SU-DHL-6 (cell line): ENCODE results near the gene ICE1.

Experiments used
- H2AFZ ChIP-seq: fragments of 200-600 bp; sonication (generic); 2 replicates; pipeline ENCODE4 v1.6.1; 2014; ENCODE audit warnings: low read depth, mild to moderate bottlenecking, moderate library complexity, mixed read lengths, antibody characterized with exemption, low read length; ENCODE audit not compliant: severe bottlenecking
- H3F3A ChIP-seq: fragments of 200-600 bp; shearing (Covaris generic); 2 replicates; pipeline ENCODE4 v1.6.0; 2016; ENCODE audit warnings: antibody characterized with exemption, mild to moderate bottlenecking; ENCODE audit not compliant: insufficient read depth
- H3K27ac ChIP-seq: fragments of 200-600 bp; sonication (generic); 2 replicates; pipeline ENCODE4 v1.5.1; 2016; ENCODE audit warnings: low read depth, mild to moderate bottlenecking, low read length, moderate library complexity, mixed read lengths
- H3K27me3 ChIP-seq: fragments of 200-600 bp; sonication (generic), shearing (Covaris generic); 2 replicates; pipeline ENCODE4 v1.6.0; 2014; ENCODE audit warnings: mild to moderate bottlenecking, low read length
- H3K36me3 ChIP-seq: fragments of 200-600 bp; sonication (generic); 2 replicates; pipeline ENCODE4 v1.6.1; 2014; ENCODE audit warnings: mild to moderate bottlenecking, low read length, mixed read lengths
- H3K4me2 ChIP-seq: fragments of 300-600, 200-600 bp; shearing (Covaris generic), sonication (generic); 2 replicates; pipeline ENCODE4 v1.6.0; 2014; ENCODE audit warnings: low read length, low read depth, mild to moderate bottlenecking; ENCODE audit not compliant: poor library complexity, severe bottlenecking
- H3K4me3 ChIP-seq: fragments of 200-600 bp; sonication (generic); 2 replicates; pipeline ENCODE4 v1.5.1; 2014; ENCODE audit warnings: antibody characterized with exemption, low read length, mild to moderate bottlenecking, mixed read lengths; ENCODE audit not compliant: insufficient read depth, poor library complexity, severe bottlenecking
- H3K79me2 ChIP-seq: fragments of 200-600 bp; sonication (generic); 2 replicates; pipeline ENCODE4 v1.6.1; 2014; ENCODE audit warnings: mild to moderate bottlenecking, low read length, moderate library complexity; ENCODE audit not compliant: insufficient read depth
- H3K9ac ChIP-seq: fragments of 200-600 bp; sonication (generic); 2 replicates; pipeline ENCODE4 v1.7.0; 2014; ENCODE audit warnings: mild to moderate bottlenecking, low read length
- H3K9me2 ChIP-seq: fragments of 200-600 bp; sonication (generic); replicated peaks from 2 replicates; pipeline ENCODE4 v1.6.1; 2014; ENCODE audit warnings: low read length; ENCODE audit not compliant: insufficient read depth
- H3K9me3 ChIP-seq: fragments of 200-600 bp; sonication (generic); 2 replicates; pipeline ENCODE4 v1.6.1; 2014; ENCODE audit warnings: low read length, mixed read lengths; ENCODE audit not compliant: insufficient read depth
- H4K20me1 ChIP-seq: fragments of 200-600 bp; sonication (generic); 2 replicates; pipeline ENCODE4 v1.6.1; 2014; ENCODE audit warnings: low read depth, mild to moderate bottlenecking, antibody characterized with exemption, low read length, moderate library complexity, mixed read lengths
- EZH2phosphoT487 ChIP-seq: fragments of 200-600 bp; sonication (generic), shearing (Covaris generic); conservative IDR thresholded peaks from 2 replicates; pipeline ENCODE4 v1.6.1; 2018; ENCODE audit warnings: mild to moderate bottlenecking, antibody characterized with exemption, low read length, moderate library complexity, mixed read lengths
- TF ChIP-seq, protein P1 (sequence below): fragments of 200-600 bp; sonication (generic); IDR thresholded peaks from one replicate; pipeline ENCODE4 v1.5.1; 2017; ENCODE audit warnings: antibody characterized with exemption, mild to moderate bottlenecking, low read length, moderate library complexity; ENCODE audit not compliant: insufficient read depth, poor library complexity, severe bottlenecking

The ICE1 gene

DNA sequence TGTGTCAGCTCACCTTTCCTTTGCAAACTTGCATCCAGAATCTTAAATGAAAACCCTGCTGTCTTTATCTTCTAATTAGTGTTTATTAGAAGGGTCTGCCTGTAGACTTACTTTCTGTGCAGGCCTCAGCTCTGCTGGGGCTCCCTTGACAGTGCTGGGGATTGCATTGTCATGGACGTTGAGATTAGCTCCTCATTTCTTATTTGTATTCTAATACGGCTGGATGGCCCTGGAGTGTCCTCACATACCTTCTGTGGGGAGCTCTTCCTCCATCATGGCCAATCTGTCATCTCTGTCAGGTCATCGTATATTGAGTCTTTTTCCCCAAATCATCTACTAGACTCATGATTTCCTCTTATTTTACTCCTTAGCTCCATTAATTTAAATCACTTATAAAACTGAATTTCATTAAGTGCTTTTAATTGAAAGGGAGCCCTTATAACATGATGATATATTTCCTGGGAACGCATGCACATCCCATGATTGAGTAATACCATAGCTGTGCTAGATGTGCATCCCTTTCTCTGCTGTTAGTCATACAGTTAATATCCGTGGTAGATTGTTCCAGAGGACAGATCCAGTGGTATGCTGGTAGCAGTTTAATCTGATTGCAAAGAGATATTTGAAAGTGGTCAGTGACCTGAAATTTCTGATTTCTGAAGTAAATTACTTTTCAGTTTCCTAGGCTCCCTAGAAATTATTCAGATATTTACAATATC is 61.6 kb downstream of the ICE1 start:
- Histone ChIP-seq H3K36me3 (no peaks in the 10 kb centered on the region), H3K4me3 (no peak overlapping the region), H3K27ac (no peak overlapping the region)

DNA sequence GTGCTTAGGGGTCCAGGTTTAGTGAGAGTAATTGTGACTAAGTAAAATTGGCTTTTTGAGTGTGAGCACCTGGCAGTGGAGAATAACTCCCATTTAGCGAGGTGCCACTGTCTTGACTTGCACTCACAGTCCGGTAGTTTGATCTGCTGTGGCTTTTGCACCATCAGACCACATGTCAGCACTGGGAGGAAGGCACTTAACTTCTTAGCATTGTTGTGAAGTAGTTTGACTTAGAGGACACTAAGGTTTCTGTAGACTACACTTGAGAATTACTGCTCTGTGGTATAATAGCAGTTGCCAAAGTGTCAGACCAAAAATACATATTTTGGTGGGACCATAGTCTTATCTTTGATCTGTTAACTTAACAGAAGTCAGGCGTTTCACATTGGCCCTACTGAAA is 63.6 kb downstream of the ICE1 start:
- Histone ChIP-seq H3K4me2 (no peak overlapping the region), H3K27ac (no peak overlapping the region), H2AFZ (no peak overlapping the region), H3K79me2 (no peaks in the 10 kb centered on the region), H3K9ac (no peak overlapping the region), H3K4me3 (no peak overlapping the region), H3K27me3 (no peaks in the 10 kb centered on the region), H3K36me3 (no peaks in the 10 kb centered on the region), H3K9me3 (no peaks in the 10 kb centered on the region), H3K9me2 (no peaks in the 10 kb centered on the region), H3F3A (no peaks in the 10 kb centered on the region), H4K20me1 (no peaks in the 10 kb centered on the region)
- no peak for TF ChIP-seq EZH2phosphoT487

More for the DNA sequence above, 61.6 kb downstream of the ICE1 start:
- H3K9ac ChIP-seq = no peak overlapping the region
- no peak for TF ChIP-seq EZH2phosphoT487
- TF ChIP-seq, protein P1, sequence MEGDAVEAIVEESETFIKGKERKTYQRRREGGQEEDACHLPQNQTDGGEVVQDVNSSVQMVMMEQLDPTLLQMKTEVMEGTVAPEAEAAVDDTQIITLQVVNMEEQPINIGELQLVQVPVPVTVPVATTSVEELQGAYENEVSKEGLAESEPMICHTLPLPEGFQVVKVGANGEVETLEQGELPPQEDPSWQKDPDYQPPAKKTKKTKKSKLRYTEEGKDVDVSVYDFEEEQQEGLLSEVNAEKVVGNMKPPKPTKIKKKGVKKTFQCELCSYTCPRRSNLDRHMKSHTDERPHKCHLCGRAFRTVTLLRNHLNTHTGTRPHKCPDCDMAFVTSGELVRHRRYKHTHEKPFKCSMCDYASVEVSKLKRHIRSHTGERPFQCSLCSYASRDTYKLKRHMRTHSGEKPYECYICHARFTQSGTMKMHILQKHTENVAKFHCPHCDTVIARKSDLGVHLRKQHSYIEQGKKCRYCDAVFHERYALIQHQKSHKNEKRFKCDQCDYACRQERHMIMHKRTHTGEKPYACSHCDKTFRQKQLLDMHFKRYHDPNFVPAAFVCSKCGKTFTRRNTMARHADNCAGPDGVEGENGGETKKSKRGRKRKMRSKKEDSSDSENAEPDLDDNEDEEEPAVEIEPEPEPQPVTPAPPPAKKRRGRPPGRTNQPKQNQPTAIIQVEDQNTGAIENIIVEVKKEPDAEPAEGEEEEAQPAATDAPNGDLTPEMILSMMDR = no peak
- H3K9me3 ChIP-seq = no peaks in the 10 kb centered on the region
- H2AFZ ChIP-seq = no peak overlapping the region
- no peaks in the 10 kb centered on the region for H3F3A ChIP-seq
- no peaks in the 10 kb centered on the region for H3K27me3 ChIP-seq
- H4K20me1 ChIP-seq = no peaks in the 10 kb centered on the region
- no peaks in the 10 kb centered on the region for H3K79me2 ChIP-seq
- H3K4me2 ChIP-seq = no peak overlapping the region
- no peaks in the 10 kb centered on the region for H3K9me2 ChIP-seq

DNA sequence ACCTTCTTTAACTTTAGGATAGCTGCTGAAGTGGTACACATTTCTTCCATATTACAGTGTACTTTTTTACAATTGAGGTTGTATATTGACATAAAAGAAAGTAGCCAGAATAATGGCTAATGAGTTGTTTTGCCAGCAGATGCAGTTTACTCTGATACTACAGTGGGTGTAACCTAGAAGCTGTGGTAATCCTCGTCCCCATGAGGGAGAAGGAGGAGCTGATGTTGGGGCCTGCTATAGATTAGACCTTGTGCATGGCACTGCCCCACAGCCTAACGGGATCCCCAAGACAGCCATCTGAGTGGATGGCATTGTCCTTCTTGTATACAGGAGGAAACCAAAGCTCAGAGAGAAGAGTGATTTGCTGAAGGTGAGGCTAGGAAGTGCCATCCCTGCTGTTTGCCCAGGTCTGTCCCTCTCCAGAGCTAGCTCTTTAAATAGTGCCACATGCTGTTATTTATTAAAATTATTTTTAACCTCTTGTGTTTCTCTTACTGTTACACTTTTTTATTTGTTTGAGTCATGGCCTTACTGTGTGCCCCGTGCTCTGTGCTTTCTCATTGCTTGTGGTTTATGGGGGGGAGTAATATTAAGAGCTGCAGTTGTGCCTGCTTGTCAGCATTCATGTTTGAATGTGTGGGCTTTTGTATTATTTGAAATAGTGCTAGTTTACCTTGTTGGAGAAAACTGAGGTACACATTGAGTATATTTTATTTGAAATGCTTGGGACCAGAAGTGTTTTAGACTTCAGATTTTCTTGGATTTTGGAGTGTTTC is 65.3 kb downstream of the ICE1 start:
- H2AFZ ChIP-seq = no peak overlapping the region
- no peaks in the 10 kb centered on the region for H3F3A ChIP-seq
- H3K9me2 ChIP-seq = no peaks in the 10 kb centered on the region
- no peak overlapping the region for H3K27ac ChIP-seq
- H4K20me1 ChIP-seq = no peaks in the 10 kb centered on the region
- H3K4me2 ChIP-seq = no peak overlapping the region
- no peak overlapping the region for H3K9ac ChIP-seq
- no peaks in the 10 kb centered on the region for H3K9me3 ChIP-seq
- no peaks in the 10 kb centered on the region for H3K79me2 ChIP-seq
- H3K36me3 ChIP-seq = no peaks in the 10 kb centered on the region
- TF ChIP-seq, protein P1 = no peak
- no peak for TF ChIP-seq EZH2phosphoT487
- H3K27me3 ChIP-seq = no peaks in the 10 kb centered on the region
- no peak overlapping the region for H3K4me3 ChIP-seq

DNA sequence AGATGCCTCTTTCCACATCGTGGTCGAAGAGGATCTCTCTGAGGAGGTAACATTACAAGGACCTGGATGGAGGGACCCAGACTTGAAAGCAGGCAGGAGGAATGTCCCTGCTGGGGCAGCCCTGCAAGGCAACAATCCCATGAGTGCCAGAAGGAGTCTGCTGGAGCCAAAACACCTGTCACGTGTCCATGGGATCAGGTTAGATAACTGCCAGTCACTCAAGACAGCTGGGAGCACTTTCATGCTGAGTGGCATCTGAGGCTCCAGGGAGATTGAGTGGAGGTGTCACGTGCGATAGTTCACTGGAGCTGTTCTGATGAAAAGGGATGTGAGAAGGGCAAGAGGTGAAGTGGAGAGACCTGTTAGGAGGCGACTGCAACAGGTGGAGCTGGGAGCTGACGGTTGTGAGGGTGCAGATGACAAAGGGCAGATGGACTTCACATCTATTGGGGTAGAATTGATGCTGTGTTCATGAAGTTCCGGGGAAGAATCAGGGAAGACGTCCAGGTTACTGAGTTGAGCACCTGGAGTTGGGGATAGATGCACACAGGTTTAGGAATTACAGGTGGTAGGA is 68.4 kb downstream of the ICE1 start:
- Histone ChIP-seq H2AFZ (no peak overlapping the region), H3K9me2 (no peaks in the 10 kb centered on the region), H3K27ac (no peak overlapping the region), H3K4me3 (no peak overlapping the region), H3K9ac (no peak overlapping the region), H3K79me2 (no peaks in the 10 kb centered on the region), H3K9me3 (no peaks in the 10 kb centered on the region), H3K4me2 (no peak overlapping the region), H3F3A (no peaks in the 10 kb centered on the region), H3K36me3 (no peaks in the 10 kb centered on the region), H3K27me3 (no peaks in the 10 kb centered on the region), H4K20me1 (no peaks in the 10 kb centered on the region)
- TF ChIP-seq, protein P1 = no peak
- TF ChIP-seq EZH2phosphoT487 = no peak
